GM12878 (cell line): ENCODE results near the gene NCBP1. TPM values are rescaled to one million over a fixed set of nuclear protein-coding genes. Genes with fewer than 3 reads are reported as not detected.

Experiments used
- ATAC-seq: fragments of 200-7000 bp; cut with Tn5 transposase; 3 replicates; pipeline ENCODE4 v1.9.1; 2020; ENCODE audit warnings: mild to moderate bottlenecking, moderate library complexity
- BruUV-seq: library from RNA; stranded (reverse); fragments of 400-500 nt; replicated peaks from 2 replicates; lab custom pipeline; 2021; lab: Mats Ljungman, UMichigan
- CTCF ChIA-PET: fragments of 300-600 bp; sonication (Branson Sonifier 250); formaldehyde crosslinking; extraction: SDS; loops from one replicate; lab custom pipeline; 2021; ENCODE audit warnings: inconsistent platforms; lab: Yijun Ruan, JAX
- POLR2A ChIA-PET: fragments of 350-600 bp; formaldehyde crosslinking; extraction: SDS; loops from one replicate; lab custom pipeline; 2021; ENCODE audit warnings: inconsistent platforms; lab: Charles Lee
- RAD21 ChIA-PET: fragments of 300-600 bp; sonication (Branson Sonifier 250); formaldehyde crosslinking; loops from one replicate; lab custom pipeline; 2023; ENCODE audit warnings: antibody characterized with exemption; ENCODE audit not compliant: unreplicated experiment; lab: Charles Lee
- SMC1A ChIA-PET: fragments of 300-600 bp; sonication (Branson Sonifier 250); formaldehyde crosslinking; loops from one replicate; lab custom pipeline; 2023; ENCODE audit not compliant: unreplicated experiment, uncharacterized antibody; lab: Charles Lee
- DNase-seq: peaks from one replicate; pipeline ENCODE4 v3.0.0-alpha.2; 2011; ENCODE audit warnings: low read depth, low spot score
- FAIRE-seq: peaks from 3 replicates; lab custom pipeline; 2011; peaks lifted over from hg19 to GRCh38; lab: Jason Lieb, UNC
- H2AFZ ChIP-seq: 2 replicates; pipeline ENCODE4 v1.6.0; 2011; ENCODE audit warnings: low read depth, low read length, control low read depth; ENCODE audit not compliant: control insufficient read depth
- H3K27ac ChIP-seq: 2 replicates; pipeline ENCODE4 v1.5.1; 2011; ENCODE audit warnings: control low read depth; ENCODE audit not compliant: control insufficient read depth, insufficient read depth
- H3K27me3 ChIP-seq, 2 experiments: replicated peaks in 1 of 2; 2 replicates each; pipeline versions ENCODE4 v1.6.0 to v1.6.1; 2011; ENCODE audit warnings: low read length in 1 of 2; ENCODE audit not compliant: control insufficient read depth in 2 of 2, insufficient read depth in 2 of 2
- H3K36me3 ChIP-seq, 2 experiments: 2 replicates each; pipeline ENCODE4 v1.5.1; 2011; ENCODE audit warnings: low read length in 1 of 2; ENCODE audit not compliant: control insufficient read depth in 2 of 2, insufficient read depth in 2 of 2
- H3K4me1 ChIP-seq: 2 replicates; pipeline ENCODE4 v1.6.1; 2011; ENCODE audit warnings: mild to moderate bottlenecking, low read length, moderate library complexity, mixed read lengths; ENCODE audit not compliant: control insufficient read depth, insufficient read depth
- H3K4me2 ChIP-seq: 2 replicates; pipeline ENCODE4 v1.6.0; 2011; ENCODE audit warnings: control low read depth; ENCODE audit not compliant: control insufficient read depth, insufficient read depth
- H3K4me3 ChIP-seq: fragments of 200-600 bp; sonication (generic); 2 replicates; pipeline ENCODE4 v1.5.1; 2016
- H3K79me2 ChIP-seq: 2 replicates; pipeline ENCODE4 v1.6.0; 2011; ENCODE audit warnings: low read length; ENCODE audit not compliant: control insufficient read depth, insufficient read depth
- H3K9ac ChIP-seq: 2 replicates; pipeline ENCODE4 v1.8.0; 2011; ENCODE audit warnings: low read length, control low read depth, mixed read lengths; ENCODE audit not compliant: control insufficient read depth, insufficient read depth
- H3K9me3 ChIP-seq: replicated peaks from 3 replicates; pipeline ENCODE4 v1.5.1; 2011; ENCODE audit warnings: mild to moderate bottlenecking, low read length; ENCODE audit not compliant: control insufficient read depth, insufficient read depth
- H4K20me1 ChIP-seq: 2 replicates; pipeline ENCODE4 v1.6.0; 2011; ENCODE audit not compliant: control insufficient read depth, insufficient read depth
- CREB1 ChIP-seq: IDR thresholded peaks from 2 replicates; pipeline ENCODE4 v1.6.1; 2012; ENCODE audit warnings: low read depth, mild to moderate bottlenecking, inconsistent platforms
- DPF2 ChIP-seq: fragments of 450-650 bp; IDR thresholded peaks from 2 replicates; pipeline ENCODE4 v1.6.1; 2017; ENCODE audit warnings: mild to moderate bottlenecking
- EED ChIP-seq: sonication (generic); IDR thresholded peaks from 2 replicates; pipeline ENCODE4 v1.6.1; 2016; ENCODE audit warnings: antibody characterized with exemption, low read depth
- FOXK2 ChIP-seq: fragments of 450-650 bp; IDR thresholded peaks from 2 replicates; pipeline ENCODE4 v1.6.1; 2017; ENCODE audit warnings: mild to moderate bottlenecking, moderate library complexity
- HCFC1 ChIP-seq: fragments of 150-350 bp; IDR thresholded peaks from 2 replicates; pipeline ENCODE4 v1.6.1; 2014; ENCODE audit warnings: low read length
- NR2F1 ChIP-seq: fragments of 450-650 bp; conservative IDR thresholded peaks from 2 replicates; pipeline ENCODE4 v1.6.1; 2017; ENCODE audit warnings: mild to moderate bottlenecking
- POLR2AphosphoS2 ChIP-seq: IDR thresholded peaks from 2 replicates; pipeline ENCODE4 v1.6.1; 2011; ENCODE audit warnings: low read depth, mild to moderate bottlenecking, low read length, improper control_type of control experiment, moderate library complexity
- RAD51 ChIP-seq: fragments of 450-650 bp; IDR thresholded peaks from 2 replicates; pipeline ENCODE4 v1.6.1; 2016; ENCODE audit warnings: moderate library complexity, mild to moderate bottlenecking, inconsistent platforms
- SIN3A ChIP-seq: IDR thresholded peaks from 2 replicates; pipeline ENCODE4 v1.6.1; 2012; ENCODE audit warnings: low read depth, low read length, improper control_type of control experiment
- SP1 ChIP-seq: IDR thresholded peaks from one replicate; pipeline ENCODE4 v1.6.1; 2011; ENCODE audit warnings: low read depth, low read length
- TAF1 ChIP-seq: IDR thresholded peaks from 2 replicates; pipeline ENCODE4 v1.6.1; 2011; ENCODE audit warnings: mild to moderate bottlenecking, low read depth, low read length, borderline replicate concordance
- YY1 ChIP-seq: IDR thresholded peaks from 2 replicates; pipeline ENCODE4 v1.6.1; 2011; ENCODE audit warnings: low read depth, mild to moderate bottlenecking, low read length
- ZZZ3 ChIP-seq: IDR thresholded peaks from 2 replicates; pipeline ENCODE4 v1.6.1; 2011; ENCODE audit warnings: low read depth; ENCODE audit not compliant: control insufficient read depth, insufficient read length
- WGBS: methylation state at CpG from one replicate; pipeline ENCODE4 v1.1.6; 2016; ENCODE audit warnings: low lambda C conversion rate; ENCODE audit not compliant: insufficient replicate concordance, insufficient coverage; ENCODE audit errors: missing lambda C conversion rate; 5-methylcytosine and 5-hydroxymethylcytosine counted together
- in situ Hi-C: fragments of 300-500 bp; cut with MboI; formaldehyde crosslinking; loops from 9 replicates; pipeline ENCODE4 v1.14.3; 2018; ENCODE audit warnings: mixed read lengths
- intact Hi-C: fragments of 100-400 bp; cut with micrococcal nuclease; formaldehyde crosslinking; loops from one replicate; pipeline ENCODE4 v1.14.2; 2022; ENCODE audit not compliant: unreplicated experiment
- polyA plus RNA-seq, 11 experiments: library from polyadenylated mRNA; depleted of rRNA in 4 of 11; unstranded in 6 of 11; stranded (reverse) in 5 of 11; fragments of >200 nt; fragmentation: Nextera tagmentation in 4 of 11; fragmentation: Illumina TruSeq in 1 of 11; extraction: Ambion mirVana in 4 of 11; extraction: Trizol in 1 of 11; gene quantifications; 1 replicate in 1 of 11; 2 replicates in 10 of 11; pipeline versions ENCODE4 v1.2.1 to v1.2.3, GENCODE V29; 2011 to 2016; ENCODE audit warnings: inconsistent platforms in 2 of 11, missing spikeins in 2 of 11, low read depth in 1 of 11
- total RNA-seq, 4 experiments: library from RNA; depleted of rRNA in 3 of 4; stranded (reverse); fragments of >200 nt in 3 of 4; fragmentation: Illumina TruSeq in 1 of 4; extraction: Trizol in 1 of 4; gene quantifications; 2 replicates each; pipeline versions ENCODE4 v1.2.1 to v1.2.3, GENCODE V29; 2013 to 2021
- TF ChIP-seq, protein P1 (sequence below): IDR thresholded peaks from 2 replicates; pipeline ENCODE4 v1.6.1; 2012; ENCODE audit warnings: low read depth, low read length, improper control_type of control experiment
- TF ChIP-seq, protein P2 (sequence below): fragments of 450-650 bp; formaldehyde crosslinking; IDR thresholded peaks from 2 replicates; pipeline ENCODE4 v1.5.0; 2022; ENCODE audit warnings: mild to moderate bottlenecking, missing genetic modification characterization
- TF ChIP-seq, protein P3 (sequence below): fragments of 450-650 bp; IDR thresholded peaks from 2 replicates; pipeline ENCODE4 v1.6.1; 2014; ENCODE audit warnings: mild to moderate bottlenecking
- TF ChIP-seq, protein P4 (sequence below), 3 experiments: IDR thresholded peaks in 2 of 3; conservative IDR thresholded peaks in 1 of 3; 2 replicates each; pipeline ENCODE4 v1.5.1; 2011; ENCODE audit warnings: low read depth in 3 of 3, low read length in 3 of 3, mild to moderate bottlenecking in 3 of 3, control low read depth in 2 of 3, moderate library complexity in 2 of 3, inconsistent platforms in 1 of 3, mixed read lengths in 1 of 3; ENCODE audit not compliant: control insufficient read depth in 2 of 3, insufficient read depth in 1 of 3; ENCODE audit errors: extremely low read depth in 1 of 3

NCBP1 gene
- total and polyA plus RNA-seq, 10 of the 15 experiments (the other 5 are each of a cell fraction or from before 2014, with no cell fraction given), result 14.7 to 70.9 (median 36.0) TPM

DNA sequence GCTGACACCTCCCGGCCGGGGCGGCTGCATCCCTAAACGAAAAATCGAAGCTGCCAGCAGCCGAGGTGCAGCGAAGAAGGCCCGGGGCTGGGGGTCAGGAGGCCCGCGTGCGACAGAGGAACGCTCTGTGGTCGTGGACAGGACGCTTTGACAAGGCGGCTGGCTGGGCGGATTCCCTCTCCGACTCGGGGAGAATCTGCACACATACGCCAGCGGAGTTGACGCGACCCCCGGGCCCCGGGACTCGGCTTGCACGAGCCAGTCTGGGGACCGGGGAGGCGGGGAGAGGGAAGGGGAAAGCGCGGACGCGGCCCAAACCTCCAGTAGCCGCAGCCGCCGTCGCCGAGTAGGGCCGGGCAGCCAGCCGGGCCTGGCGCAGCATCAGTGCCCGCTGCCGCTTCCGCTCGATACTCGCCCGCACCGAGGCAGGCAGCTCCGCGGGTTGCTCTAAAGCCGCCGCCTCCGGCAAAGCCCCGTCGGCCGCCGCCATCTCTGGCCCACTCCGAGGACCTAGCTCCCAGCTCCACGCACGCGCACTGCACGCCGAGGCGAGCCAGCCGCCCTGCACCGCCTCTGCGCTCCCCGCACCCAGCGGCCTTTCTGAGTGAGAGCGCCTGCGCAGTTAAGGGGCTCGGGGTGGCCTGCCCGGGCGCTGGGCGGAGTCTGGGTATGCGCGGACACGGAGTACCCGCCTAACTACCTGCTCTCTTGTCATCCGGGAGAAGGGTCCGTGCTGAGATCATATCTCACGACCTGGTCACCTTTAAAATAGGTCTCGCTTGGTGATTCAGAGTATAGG is 63.4 kb downstream of the NCBP1 start, which contains the start of gene XPA:
XPA (minus strand) TSS at position 538 of the 799 bp plus-strand sequence; CDS start at position 490, 48 bp downstream.
- no TSS peak for BruUV-seq
- FAIRE-seq (peak; percentile 49), ATAC-seq (peak; percentile 94), DNase-seq (peak; percentile 80)
- Histone ChIP-seq H3K4me1 (peaks cover 18% of the 10 kb centered on the region), H2AFZ (peak within 1 kb of the TSS; percentile 82), H3K9ac (peak within 1 kb of the TSS; percentile 84), H3K36me3 (no peaks in the 10 kb centered on the region), H3K27me3 (no peaks in the 10 kb centered on the region), H3K4me2 (peak within 1 kb of the TSS; percentile 69), H3K79me2 (peaks cover 35% of the 10 kb centered on the region), H3K4me3 (peak within 1 kb of the TSS; percentile 92), H3K27ac (peak within 1 kb of the TSS; percentile 85), H4K20me1 (no peaks in the 10 kb centered on the region), H3K9me3 (no peaks in the 10 kb centered on the region)
- ChIA-PET RAD21 (interaction anchor here (1.3 to 1.8 kb wide), 4 partner anchors 60 to 227 kb away, joined by 3 to 6 read pairs (median 4); partner anchors contain the start of genes NCBP1, TRMO and TSTD2), POLR2A (interaction anchor here (0.7 to 5.0 kb wide), 9 partner anchors 8 to 401 kb away, joined by 3 to 22 read pairs (median 4); partner anchors contain the start of genes NCBP1 and TSTD2), SMC1A (interaction anchor here (0.5 to 1.7 kb wide), 12 partner anchors 8 to 193 kb away, joined by 3 to 8 read pairs (median 3); partner anchors contain the start of gene TSTD2), CTCF (interaction anchor here (0.9 to 3.8 kb wide), 12 partner anchors 9 to 225 kb away, joined by 3 to 13 read pairs (median 4); partner anchors contain the start of genes TRMO and TSTD2)
- in situ Hi-C loops, result no loop called here
- WGBS, result under 1% methylated on average over 58 of the region's 82 CpGs
- intact Hi-C loops, result no loop called here
- TF ChIP-seq, protein P1, sequence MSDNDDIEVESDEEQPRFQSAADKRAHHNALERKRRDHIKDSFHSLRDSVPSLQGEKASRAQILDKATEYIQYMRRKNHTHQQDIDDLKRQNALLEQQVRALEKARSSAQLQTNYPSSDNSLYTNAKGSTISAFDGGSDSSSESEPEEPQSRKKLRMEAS, result peak; percentile 77
- TF ChIP-seq POLR2AphosphoS2 (peak; percentile 71; the same call in 1 of the 2 replicates), YY1 (peak; percentile 94), NR2F1 (peak; percentile 52; the same call in 1 of the 2 replicates), CREB1 (peak; percentile 51; the same call in 1 of the 2 replicates), ZZZ3 (no peak), FOXK2 (no peak), HCFC1 (peak; percentile 40), SP1 (no peak), DPF2 (peak; percentile 66; the same call in 1 of the 2 replicates), TAF1 (peak; percentile 73; the same call in 1 of the 2 replicates), EED (peak; percentile 15; the same call in 1 of the 2 replicates), SIN3A (peak; percentile 80; the same call in 1 of the 2 replicates), RAD51 (no peak)
- TF ChIP-seq, protein P2, sequence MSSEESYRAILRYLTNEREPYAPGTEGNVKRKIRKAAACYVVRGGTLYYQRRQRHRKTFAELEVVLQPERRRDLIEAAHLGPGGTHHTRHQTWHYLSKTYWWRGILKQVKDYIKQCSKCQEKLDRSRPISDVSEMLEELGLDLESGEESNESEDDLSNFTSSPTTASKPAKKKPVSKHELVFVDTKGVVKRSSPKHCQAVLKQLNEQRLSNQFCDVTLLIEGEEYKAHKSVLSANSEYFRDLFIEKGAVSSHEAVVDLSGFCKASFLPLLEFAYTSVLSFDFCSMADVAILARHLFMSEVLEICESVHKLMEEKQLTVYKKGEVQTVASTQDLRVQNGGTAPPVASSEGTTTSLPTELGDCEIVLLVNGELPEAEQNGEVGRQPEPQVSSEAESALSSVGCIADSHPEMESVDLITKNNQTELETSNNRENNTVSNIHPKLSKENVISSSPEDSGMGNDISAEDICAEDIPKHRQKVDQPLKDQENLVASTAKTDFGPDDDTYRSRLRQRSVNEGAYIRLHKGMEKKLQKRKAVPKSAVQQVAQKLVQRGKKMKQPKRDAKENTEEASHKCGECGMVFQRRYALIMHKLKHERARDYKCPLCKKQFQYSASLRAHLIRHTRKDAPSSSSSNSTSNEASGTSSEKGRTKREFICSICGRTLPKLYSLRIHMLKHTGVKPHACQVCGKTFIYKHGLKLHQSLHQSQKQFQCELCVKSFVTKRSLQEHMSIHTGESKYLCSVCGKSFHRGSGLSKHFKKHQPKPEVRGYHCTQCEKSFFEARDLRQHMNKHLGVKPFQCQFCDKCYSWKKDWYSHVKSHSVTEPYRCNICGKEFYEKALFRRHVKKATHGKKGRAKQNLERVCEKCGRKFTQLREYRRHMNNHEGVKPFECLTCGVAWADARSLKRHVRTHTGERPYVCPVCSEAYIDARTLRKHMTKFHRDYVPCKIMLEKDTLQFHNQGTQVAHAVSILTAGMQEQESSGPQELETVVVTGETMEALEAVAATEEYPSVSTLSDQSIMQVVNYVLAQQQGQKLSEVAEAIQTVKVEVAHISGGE (CRISPR knock-in tag), result no peak
- TF ChIP-seq, protein P3, sequence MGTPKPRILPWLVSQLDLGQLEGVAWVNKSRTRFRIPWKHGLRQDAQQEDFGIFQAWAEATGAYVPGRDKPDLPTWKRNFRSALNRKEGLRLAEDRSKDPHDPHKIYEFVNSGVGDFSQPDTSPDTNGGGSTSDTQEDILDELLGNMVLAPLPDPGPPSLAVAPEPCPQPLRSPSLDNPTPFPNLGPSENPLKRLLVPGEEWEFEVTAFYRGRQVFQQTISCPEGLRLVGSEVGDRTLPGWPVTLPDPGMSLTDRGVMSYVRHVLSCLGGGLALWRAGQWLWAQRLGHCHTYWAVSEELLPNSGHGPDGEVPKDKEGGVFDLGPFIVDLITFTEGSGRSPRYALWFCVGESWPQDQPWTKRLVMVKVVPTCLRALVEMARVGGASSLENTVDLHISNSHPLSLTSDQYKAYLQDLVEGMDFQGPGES, result no peak
- TF ChIP-seq, protein P4, sequence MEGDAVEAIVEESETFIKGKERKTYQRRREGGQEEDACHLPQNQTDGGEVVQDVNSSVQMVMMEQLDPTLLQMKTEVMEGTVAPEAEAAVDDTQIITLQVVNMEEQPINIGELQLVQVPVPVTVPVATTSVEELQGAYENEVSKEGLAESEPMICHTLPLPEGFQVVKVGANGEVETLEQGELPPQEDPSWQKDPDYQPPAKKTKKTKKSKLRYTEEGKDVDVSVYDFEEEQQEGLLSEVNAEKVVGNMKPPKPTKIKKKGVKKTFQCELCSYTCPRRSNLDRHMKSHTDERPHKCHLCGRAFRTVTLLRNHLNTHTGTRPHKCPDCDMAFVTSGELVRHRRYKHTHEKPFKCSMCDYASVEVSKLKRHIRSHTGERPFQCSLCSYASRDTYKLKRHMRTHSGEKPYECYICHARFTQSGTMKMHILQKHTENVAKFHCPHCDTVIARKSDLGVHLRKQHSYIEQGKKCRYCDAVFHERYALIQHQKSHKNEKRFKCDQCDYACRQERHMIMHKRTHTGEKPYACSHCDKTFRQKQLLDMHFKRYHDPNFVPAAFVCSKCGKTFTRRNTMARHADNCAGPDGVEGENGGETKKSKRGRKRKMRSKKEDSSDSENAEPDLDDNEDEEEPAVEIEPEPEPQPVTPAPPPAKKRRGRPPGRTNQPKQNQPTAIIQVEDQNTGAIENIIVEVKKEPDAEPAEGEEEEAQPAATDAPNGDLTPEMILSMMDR (IDR thresholded peaks at IDR 0.05 in 2 of 3, conservative IDR thresholded peaks at IDR 0.05 in 1 of 3; ENCODE audit: control insufficient read depth in 2 of 3, extremely low read depth in 1 of 3, insufficient read depth in 1 of 3, low read depth in 3 of 3, low read length in 3 of 3), result no peak
